C4-2B (cell line): ENCODE data around the gene INSM2.

Source experiments
- ZFX ChIP-seq: fragments of 450-650 bp; IDR thresholded peaks from 2 replicates; pipeline ENCODE4 v1.6.1; 2017
- TF ChIP-seq, protein P1 (sequence below): fragments of 450-650 bp; conservative IDR thresholded peaks from 2 replicates; pipeline ENCODE4 v1.5.1; 2017; ENCODE audit warnings: mild to moderate bottlenecking

DNA sequence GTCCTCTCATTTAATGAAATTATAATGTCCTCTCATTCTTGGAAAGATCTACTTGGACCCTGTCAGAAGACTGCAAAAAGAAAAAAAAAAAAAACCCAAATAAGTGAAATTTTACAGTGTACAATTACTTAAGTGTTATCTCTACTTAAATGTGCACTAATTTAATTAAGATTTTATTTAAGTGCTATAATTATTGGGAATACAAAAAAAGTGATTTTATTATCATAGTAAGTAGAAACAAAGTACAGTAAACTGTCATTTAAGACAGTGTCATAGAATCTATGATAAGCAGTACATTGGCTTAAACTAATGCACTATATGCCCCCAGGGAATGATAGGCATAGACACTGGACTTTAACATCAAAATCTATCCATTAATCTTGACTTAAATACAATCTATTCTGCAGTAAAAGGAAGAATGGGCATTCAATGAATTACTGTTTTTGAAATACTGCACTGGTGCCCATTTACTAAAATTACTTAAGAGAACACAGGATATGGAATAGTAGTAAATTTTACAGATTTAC lies 23.3 kb downstream of the INSM2 start:
- TF ChIP-seq, protein P1, sequence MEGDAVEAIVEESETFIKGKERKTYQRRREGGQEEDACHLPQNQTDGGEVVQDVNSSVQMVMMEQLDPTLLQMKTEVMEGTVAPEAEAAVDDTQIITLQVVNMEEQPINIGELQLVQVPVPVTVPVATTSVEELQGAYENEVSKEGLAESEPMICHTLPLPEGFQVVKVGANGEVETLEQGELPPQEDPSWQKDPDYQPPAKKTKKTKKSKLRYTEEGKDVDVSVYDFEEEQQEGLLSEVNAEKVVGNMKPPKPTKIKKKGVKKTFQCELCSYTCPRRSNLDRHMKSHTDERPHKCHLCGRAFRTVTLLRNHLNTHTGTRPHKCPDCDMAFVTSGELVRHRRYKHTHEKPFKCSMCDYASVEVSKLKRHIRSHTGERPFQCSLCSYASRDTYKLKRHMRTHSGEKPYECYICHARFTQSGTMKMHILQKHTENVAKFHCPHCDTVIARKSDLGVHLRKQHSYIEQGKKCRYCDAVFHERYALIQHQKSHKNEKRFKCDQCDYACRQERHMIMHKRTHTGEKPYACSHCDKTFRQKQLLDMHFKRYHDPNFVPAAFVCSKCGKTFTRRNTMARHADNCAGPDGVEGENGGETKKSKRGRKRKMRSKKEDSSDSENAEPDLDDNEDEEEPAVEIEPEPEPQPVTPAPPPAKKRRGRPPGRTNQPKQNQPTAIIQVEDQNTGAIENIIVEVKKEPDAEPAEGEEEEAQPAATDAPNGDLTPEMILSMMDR = no peak
- no peak for TF ChIP-seq ZFX
